Stomach (tissue), 4 donors: ENCODE results near the gene USP10.

ENCODE experiments used
- POLR2A ChIP-seq, 4 donors: fragments of 450-650 bp; IDR thresholded peaks; one replicate each; pipeline ENCODE4 v1.6.1; 2016; ENCODE audit warnings: antibody characterized with exemption in 4 of 4, control low read depth in 2 of 4, mild to moderate bottlenecking in 1 of 4, moderate library complexity in 1 of 4
- POLR2AphosphoS5 ChIP-seq, 3 donors: sonication (generic); formaldehyde crosslinking; IDR thresholded peaks; one replicate each; pipeline ENCODE4 v1.6.1; 2016; ENCODE audit warnings: antibody characterized with exemption in 3 of 3
- TF ChIP-seq, protein P1 (sequence below), 7 experiments: fragments of 450-650 bp in 4 of 7; fragments of 200-600 bp in 3 of 7; sonication (generic) in 3 of 7; IDR thresholded peaks; one replicate each; pipeline ENCODE4 v1.5.1; 2016 to 2019; ENCODE audit warnings: antibody characterized with exemption in 7 of 7, control low read depth in 2 of 7, mild to moderate bottlenecking in 1 of 7

DNA sequence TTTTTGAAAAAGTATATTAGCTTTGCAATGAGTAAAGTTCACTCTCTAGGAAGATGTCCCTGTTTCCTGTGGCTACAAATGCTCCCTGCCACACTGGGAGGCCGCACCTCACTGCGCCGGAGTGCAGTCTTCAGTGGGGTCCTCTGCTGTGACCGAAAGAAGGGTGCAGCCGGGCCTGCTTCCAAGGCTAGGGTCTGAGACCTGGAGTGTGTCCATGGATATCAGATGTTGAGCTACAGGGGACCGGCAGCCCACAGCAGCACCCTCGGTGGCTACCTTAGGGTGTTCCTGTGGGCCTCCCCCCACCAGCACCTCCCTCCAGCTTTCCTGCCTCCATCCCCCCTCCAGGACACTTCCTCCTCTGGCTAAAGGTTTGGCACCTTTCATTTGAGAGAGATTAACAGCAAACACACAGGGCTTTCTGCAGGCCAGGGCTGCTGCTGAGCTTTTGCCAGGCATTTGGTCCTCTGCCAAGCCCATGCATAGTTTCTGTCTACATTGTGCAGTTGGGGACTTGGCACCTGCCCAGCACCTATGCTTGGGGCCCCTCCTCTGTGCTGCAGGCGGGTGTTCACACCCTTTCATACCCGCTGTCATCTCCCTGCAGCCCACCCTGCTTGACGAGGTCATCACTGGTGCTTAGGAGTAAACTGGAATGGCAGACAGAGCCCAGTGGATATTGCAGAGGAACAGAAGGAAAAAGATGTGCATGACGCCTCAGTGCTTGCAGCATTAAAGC is 86.2 kb downstream of the USP10 start:
- TF ChIP-seq, protein P1, sequence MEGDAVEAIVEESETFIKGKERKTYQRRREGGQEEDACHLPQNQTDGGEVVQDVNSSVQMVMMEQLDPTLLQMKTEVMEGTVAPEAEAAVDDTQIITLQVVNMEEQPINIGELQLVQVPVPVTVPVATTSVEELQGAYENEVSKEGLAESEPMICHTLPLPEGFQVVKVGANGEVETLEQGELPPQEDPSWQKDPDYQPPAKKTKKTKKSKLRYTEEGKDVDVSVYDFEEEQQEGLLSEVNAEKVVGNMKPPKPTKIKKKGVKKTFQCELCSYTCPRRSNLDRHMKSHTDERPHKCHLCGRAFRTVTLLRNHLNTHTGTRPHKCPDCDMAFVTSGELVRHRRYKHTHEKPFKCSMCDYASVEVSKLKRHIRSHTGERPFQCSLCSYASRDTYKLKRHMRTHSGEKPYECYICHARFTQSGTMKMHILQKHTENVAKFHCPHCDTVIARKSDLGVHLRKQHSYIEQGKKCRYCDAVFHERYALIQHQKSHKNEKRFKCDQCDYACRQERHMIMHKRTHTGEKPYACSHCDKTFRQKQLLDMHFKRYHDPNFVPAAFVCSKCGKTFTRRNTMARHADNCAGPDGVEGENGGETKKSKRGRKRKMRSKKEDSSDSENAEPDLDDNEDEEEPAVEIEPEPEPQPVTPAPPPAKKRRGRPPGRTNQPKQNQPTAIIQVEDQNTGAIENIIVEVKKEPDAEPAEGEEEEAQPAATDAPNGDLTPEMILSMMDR (IDR thresholded peaks at IDR 0.05): no peak
- TF ChIP-seq POLR2A (IDR thresholded peaks at IDR 0.05) (no peak), POLR2AphosphoS5 (IDR thresholded peaks at IDR 0.05) (peak in 1 of 3 donors; percentile 10)
